GM18498 (cell line): ENCODE data around the gene TOMM22.

Experiments
- ATAC-seq: cut with Tn5 transposase; IDR thresholded peaks from one replicate; pipeline ENCODE4 v1.9.1; 2021; ENCODE audit warnings: mild to moderate bottlenecking, moderate library complexity; ENCODE audit not compliant: unreplicated experiment

TOMM22 gene

GRCh38 chr22:38733329-38733723 lies 51.6 kb downstream of the TOMM22 start:
- no peak for ATAC-seq

GRCh38 chr22:38733724-38734381 lies 52.1 kb downstream of the TOMM22 start:
- no peak for ATAC-seq

GRCh38 chr22:38734421-38735100 lies 52.8 kb downstream of the TOMM22 start:
- ATAC-seq = no peak
